ENCODE results near the gene NTN5.
A peak's percentile ranks its signal among the peaks of the same experiment; 100 is the strongest.

NTN5 gene

DNA sequence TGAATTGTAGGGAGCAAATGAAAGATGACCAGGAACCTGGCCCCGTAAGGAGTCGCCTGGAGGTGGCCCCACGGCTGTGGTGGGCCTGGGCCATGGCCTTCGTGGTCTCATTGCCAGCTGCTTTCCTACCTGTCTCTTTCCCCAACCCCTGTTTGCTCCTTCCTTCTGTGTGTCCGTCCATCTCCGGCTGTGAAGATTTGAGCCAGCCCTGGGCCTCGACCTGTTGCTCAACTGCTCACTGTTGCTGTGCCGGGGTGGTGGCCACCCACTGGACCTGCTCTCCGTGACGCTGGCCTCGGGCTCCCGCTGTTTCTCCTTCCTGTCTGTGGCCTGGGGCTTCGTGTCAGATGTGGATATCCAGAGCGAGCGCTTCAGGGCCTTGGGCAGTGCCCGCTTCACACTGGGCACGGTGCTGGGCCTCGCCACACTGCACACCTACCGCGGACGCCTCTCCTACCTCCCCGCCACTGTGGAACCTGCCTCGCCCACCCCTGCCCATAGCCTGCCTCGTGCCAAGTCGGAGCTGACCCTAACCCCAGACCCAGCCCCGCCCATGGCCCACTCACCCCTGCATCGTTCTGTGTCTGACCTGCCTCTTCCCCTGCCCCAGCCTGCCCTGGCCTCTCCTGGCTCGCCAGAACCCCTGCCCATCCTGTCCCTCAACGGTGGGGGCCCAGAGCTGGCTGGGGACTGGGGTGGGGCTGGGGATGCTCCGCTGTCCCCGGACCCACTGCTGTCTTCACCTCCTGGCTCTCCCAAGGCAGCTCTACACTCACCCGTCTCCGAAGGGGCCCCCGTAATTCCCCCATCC is 44.1 kb downstream of the NTN5 start:
- DNase-seq: no peak

DNA sequence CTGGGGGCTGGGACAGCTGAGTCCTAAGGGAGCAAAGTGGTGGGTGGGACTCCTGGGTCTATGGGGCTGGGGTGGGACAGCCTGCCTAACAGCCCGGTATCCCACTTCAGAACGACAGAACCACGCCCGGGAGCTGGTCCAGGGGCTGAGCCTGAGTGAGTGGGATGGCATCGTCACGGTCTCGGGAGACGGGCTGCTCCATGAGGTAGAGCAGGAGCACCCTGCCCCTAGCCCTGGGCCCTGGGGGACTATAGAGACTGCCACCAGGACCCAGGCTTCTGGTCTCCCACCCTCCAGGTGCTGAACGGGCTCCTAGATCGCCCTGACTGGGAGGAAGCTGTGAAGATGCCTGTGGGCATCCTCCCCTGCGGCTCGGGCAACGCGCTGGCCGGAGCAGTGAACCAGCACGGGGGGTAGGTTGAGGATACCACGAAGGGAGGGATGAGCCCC is 44.9 kb downstream of the NTN5 start:
- DNase-seq: no peak

DNA sequence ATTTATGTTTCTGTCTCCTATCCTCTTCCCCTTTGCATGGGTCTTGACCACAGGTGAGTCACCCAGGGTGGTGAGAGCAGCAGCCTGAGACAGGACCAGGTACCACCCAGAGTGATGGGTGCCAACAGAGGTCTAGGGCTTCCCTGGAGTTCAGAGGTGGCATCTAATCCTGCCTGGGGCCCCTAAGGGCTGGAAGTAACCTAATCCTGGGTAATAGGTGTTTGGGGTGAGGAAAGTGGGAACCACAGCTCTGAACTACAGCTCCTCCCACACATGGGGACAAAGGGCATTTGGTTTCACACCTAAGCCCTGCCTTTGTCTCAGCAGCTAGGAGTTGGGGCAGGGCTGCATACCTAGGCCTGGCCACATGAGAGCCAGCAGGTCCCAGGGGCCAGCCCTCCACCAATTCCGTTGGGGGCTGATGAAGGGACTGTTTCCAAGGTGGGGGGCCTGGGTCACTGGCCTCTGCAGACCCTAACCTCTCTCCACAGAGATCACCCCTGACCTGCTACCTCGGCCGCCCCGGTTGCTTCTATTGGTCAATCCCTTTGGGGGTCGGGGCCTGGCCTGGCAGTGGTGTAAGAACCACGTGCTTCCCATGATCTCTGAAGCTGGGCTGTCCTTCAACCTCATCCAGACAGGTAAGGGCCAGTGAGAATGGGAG is 45.5 kb downstream of the NTN5 start:
- no peak for DNase-seq

DNA sequence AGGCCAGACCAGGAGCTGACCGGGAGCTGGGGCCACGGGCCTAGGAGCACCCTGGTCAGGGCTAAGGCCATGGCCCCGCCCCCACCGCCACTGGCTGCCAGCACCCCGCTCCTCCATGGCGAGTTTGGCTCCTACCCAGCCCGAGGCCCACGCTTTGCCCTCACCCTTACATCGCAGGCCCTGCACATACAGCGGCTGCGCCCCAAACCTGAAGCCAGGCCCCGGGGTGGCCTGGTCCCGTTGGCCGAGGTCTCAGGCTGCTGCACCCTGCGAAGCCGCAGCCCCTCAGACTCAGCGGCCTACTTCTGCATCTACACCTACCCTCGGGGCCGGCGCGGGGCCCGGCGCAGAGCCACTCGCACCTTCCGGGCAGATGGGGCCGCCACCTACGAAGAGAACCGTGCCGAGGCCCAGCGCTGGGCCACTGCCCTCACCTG is 46.9 kb downstream of the NTN5 start:
- DNase-seq: no peak

DNA sequence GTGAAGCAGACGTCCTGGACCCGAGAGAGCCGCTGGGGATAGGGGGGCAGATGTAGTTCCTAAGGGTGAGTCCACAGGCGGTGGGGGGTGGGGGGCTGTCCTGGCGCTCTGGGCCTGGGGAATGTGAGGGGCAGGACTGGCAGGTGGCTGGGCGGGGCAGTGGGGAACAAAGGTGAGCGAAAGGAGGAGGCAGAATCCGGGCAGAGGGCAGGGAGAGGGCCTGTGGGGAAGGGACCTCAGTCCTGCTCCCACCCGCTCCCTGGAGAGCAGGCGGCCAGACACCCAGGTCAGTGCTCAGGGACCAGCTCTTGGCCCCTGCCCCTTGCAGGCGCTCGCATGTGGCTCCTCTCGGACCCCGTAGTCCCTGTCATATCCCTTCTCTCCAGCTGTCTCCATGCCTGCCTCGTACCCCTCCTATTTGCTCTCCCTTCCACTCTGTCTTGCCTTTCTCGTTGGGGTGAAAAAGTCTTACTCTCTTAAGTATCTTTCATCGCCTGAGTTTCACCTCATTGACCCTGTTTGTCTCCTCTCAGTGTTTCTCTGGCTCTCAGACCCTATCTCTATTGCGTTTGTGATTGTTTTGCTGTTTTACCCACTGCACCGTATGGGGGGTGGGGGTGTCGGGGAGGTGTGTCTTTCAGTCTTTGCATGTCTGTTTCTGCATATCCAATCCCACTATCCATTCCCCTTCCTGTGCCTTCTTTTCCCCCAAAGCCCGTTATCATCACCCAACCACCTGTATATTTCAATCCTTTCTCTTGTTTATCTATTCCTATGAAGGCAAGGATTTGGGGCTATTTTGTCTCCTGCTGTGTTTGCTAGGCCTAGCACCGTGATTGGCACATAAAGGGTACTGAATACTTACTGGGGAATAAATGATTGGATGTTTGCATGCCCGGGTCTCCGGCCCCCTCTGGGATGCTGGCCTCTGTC is 47.8 kb downstream of the NTN5 start:
- DNase-seq: no peak

DNA sequence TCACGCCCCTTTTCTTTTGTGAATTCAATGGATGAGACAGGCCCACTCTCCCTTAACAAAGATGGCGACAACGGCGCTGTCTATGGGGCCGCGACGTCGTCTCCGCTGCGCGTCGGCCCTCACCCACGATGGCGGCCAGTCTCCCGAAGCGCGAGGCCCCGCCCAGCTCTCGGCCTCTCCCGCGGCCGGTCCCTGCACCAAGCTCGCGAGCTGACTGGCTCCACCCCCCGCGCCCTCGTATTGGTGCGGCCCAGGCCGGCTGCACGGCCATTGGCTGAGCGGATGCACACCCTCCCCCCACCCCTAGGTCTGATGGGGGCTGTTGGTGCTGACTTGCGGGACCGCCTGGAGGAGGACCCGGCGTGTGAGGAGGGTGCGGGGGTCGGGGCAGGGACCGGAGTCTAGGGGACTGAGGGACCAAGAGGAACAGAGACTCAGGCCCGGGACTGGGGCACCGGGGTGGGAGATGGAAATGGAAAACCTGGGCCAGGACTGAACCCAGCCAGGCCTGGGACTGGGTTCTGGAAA is 48.7 kb downstream of the NTN5 start:
- peak; percentile 98 for DNase-seq

DNA sequence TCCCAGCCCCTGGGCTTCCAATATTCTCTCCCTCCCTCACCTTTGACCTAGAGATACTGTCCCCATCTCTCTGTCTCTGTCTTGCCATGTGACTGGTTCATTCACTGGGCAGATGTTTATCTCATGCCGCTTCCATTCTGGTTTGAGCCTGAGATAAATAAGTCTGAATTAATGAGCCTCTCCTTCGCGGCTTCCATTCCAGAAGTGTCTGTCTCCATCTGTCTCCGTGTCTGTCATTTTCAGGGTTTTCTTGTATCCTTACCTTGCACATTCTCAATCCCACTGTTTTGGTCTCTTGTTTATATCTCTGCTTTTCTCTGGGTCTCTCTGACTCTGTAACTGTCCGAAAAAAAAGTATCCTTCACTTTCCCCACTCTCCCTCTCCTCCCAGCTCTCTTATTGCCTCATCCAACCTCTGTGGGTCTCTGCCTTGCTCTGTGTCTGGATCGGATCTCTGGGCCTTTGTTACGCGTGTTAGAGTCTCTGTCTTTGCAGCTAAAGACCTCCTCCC is 49.2 kb downstream of the NTN5 start:
- no peak for DNase-seq

DNA sequence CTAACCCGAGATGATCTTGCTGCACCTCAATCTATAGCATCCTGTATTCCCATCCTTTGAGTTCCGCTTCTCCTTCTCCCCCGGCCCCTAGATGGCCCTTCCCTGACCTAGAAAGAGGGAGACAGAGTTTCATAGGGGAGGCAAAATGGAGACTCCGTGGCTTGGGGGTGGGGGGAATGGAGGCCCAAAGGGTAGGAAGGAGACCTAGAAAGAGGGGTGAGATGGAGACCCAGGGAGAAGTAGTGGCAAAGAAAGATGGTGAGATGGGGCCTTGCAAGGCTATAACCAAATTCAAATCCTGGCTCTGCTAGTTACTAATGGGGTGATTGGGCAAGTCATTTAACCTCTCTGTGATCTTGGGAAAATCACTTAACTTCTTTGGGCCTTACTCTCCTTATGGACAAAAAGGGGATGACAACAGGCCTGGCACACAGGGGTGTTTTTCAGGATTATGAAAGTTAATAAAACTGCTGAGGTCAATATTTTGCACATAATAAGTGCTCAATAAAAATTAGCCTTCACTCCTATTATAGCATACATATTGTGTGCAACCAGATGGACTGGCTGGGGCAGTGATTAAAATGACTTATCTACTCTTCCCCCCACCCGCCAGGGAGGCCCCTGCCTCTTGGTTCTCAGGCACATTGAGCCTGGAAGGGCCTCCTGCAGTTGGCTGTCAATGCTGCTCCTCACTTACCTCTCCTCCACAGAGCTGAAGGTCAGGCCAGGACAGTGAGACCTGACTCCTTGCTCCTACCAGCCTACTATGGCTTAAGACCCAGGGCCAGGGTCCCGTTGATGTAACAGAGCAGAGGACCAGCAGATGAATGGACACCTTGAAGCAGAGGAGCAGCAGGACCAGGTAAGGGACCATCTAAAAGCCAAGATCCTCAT is 52.9 kb downstream of the NTN5 start:
- no peak for DNase-seq

DNA sequence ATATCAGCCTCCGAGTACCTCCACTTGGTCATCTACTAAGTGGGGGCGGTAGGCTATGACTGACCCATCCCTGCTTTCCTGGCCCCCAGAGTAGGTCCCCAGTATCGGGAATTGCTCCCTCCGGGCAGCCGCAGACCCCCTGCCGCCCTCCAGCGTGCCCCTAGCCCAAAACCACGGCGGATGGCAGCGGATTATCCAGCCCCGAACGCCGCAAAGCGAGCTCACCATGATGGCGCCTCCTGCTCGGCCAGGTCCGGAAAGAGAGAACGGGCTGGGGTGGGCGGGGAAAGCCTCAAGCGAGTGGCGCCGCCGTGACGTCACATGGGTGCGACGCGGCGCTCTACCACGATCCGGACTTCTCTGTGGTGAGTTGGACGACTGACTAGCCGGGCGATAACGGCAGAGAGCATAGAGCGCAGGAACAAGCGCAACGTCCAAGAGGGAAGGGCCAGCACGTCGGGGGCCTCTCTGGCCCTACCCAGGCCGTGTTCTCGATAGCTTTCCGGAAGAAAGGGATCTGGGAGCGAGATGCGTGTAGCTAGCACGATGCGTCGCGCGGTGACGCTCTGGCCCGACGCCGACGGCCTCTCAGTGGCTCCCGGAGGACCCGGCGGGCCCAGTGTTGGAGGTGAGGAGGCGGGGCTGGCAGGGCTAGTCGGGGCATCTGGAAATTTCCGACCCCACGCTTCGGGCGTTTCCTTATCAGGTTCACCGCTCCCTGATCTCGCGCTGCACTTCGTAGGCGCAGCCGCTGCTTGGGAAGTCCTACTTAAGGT is 53.7 kb downstream of the NTN5 start, which contains the start of the genes RPL18 and SPHK2:
RPL18 (minus strand) TSS at position 263 of the 776 bp plus-strand sequence; CDS start at position 228, 35 bp downstream.
SPHK2 (plus strand) TSS at position 591 of the 776 bp plus-strand sequence. CDS start 1,009 bp downstream, outside the sequence.
- DNase-seq: peak; percentile 99

DNA sequence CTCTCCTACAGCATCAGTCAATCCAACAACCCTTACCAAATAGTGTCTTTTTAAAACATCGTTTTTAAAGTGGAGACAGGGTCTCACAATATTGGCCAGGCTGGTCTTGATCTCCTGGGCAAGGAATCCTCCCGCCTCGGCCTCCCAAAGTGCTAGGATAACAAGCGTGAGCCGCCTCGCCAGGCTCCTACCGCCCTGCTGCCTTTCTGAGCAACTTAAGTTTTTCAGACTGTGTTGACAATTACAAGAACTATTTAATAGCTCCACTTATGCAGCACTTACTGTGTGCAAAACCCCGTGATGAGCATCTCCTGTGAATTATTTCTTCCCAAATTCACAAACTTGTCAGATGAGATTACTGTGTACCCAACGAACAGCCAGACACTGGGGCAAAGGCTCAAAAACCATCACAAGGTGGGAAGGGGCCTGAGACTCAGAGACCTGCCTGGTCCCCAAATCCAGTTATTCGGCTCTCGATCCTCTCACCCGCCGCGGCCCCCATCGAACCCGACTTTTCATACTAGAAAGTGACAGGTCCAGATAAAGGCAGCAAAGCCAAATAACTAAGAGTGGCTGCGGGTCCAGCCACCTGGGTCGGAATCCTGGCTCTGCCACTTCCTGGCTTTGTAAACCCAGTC is 54.4 kb downstream of the NTN5 start:
- no peak for DNase-seq

DNA sequence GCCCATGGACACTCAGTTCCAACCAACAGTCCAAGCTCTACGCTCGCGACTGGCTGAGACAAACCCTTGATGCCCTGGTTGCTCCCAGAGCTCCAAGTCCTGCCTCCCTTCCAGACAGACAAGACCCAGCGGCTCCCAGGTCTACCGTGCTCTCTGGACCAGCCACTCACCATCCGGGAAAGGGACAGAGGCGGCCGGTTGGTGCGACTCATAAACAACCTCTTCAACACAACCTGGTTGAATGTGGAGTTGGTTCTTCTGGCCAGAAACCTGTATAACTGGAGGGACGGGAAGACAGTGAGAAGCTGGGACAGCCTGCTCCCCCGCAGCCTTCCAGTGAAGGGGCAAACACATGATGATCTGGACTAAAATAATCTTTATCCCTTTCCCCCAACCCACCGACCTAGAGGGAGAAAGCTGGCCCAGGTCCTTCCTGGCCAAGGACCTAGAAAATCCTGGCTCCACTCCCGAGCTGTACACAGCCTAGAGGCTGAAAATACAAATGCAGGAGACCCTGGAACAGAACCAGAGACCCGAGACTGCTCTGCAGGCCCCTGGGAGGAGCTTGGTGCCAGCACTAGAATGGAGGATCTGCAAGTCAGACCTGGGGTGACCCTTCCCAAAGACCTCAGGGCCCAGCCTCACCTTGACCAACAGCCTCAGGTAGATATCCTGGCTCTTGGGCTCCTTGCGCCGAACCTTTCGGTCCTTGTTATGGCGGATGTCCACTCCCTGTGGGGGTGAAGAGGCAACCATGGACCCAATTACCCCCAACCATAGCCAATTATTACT is 55.5 kb downstream of the NTN5 start:
- DNase-seq: no peak

DNA sequence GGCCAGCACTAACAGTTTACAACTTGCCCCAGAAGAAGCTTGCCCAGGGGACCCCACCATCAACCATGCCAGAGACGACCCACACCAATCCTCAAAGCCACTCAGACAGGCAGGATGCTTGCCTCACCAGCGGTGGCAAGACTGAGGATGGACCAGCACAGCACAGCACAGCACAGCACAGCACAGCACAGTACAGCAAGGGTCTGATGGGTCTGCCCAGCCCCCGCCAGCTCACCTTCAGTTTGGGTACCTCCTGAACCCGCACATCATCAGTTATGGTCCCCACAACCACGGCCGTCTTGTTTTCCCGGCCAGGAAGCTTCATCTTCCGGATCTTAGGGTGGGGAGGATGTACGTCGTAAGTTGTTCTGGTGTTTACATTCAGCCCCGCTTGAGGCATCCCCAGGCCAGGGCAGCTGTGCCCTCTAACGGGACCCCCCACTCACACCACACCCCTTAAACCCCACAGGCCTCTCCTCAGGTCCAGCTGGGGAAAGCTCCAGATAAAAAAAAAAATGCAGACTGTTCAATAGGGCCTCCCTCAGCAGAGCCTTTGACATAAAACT is 56.2 kb downstream of the NTN5 start:
- DNase-seq: no peak

DNA sequence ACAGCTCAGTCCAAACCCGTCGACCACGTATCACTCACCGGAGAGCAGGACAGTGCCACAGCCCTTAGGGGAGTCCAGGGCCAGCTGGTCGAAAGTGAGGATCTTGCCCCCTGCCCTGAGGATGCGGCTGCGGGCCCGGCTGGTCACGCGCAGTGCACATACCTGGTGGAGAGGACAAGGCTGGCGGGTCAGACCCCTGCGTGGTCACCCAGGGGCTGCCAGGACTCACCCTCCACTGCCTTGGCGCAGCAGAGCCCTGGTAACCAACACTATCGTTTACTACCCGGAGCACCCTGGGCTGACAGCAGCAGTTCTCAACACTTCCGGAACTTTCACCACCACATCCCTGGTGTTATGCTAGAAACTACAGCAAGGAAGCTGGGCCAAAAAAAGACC is 56.8 kb downstream of the NTN5 start:
- no peak for DNase-seq

DNA sequence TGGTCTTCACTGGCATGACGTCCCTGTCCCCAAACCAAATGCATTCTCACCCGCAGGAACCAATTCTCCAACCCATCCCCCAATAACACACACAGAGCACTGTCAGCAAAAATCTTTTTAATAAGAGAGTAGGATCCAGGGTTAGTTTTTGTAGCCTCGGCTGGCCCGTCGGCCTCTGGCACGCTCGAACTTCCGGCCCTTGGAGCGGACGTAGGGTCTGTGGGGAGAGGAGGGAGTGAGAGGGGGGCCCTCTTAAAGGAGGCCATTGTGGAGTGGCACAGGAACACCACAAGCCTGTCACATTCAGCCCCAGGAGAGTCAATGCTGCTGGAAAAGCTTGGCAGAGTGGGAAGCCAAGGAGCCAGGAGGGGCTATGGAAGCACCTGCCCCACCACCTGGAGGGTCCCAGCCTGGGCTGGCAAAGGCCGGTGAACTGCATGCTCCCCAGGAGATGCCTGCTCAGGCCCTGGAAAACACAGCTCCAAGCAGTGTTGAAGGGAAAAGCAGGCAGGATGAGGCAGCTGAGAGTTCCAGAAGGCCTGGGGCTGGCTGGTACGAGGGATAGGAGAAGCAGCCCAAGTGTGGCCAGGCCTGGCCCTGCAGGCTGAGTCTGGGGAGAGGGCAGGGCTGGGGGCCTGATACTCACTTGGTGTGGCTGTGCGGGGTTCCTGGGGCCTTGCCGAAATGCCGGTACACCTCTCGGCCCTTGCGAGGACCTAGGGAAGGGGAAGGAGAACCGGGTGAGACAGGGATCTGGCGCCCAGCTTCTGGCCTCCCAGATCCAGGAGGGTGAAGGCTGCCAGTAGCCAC is 57.4 kb downstream of the NTN5 start:
- DNase-seq: no peak

DNA sequence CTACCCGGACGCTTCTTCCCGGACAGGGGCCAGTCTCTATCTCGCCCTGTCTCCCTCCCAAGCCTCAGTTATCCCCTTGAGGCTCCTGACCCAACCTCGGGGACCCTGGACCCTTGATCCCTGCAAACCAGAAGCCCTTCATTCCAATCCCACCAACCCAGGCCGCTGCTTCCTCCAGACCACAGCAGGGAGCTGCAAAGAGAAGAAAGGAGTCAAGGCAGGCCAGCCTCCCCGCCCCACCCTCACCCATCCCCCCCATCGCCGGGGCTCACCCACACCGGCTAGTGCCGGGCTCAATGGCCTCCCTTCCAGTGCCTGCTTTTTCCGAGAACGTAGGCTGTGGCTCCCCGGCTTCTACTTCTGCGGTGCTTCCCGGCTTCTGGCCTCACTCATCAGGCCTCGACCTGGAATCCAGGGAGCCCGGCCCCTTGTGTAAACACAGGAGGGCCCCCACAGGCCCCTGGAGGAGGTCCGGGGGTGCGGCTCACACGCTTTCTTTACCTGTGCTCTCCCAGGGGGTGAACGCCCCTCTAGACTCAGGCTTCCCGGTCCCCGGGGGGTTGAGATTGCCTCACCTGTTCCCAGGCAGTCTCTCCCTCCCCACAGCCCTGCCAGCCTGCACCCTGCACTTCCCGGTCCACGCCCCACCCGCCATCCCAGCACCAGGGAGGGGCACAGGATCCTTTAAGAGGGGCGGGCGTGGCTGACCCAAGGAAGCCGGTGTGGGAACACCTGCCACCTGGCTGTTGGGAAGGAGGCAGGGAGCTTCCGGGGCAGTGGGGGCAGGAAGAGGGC is 58.2 kb downstream of the NTN5 start, which contains the start of gene FAM83E:
FAM83E (minus strand) TSS at position 641 of the 795 bp plus-strand sequence. CDS start 1,704 bp downstream, outside the sequence.
- no peak for DNase-seq

DNA sequence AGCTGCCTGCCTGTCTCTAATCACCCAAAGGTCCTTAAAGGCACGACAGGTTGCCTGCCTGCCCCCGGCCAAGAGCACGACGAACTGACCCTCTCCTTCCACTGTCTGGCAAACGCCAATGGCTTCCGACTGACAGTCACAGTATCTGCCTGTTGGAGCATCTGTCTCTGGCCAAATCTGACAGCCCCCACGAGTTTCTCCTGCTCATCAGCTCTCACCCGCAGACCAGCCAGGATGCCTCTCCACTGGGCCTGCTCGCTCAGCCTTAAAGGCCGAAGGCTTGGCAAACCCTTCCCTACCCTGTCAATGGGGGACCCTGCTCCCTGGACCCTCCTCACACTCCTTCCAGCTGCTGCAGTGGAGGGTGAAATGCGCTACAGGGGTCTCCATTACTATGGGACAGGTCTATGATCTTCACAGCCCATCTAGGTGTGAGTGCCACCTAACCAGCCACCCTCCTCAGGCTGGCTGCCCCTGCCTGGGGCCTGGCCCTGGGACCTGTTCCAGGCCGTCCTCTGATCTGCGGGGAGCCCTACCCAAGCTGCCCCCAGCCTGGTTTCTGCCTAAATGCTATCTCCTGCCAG is 58.9 kb downstream of the NTN5 start:
- DNase-seq: no peak
